Esophagus (tissue), 2 donors: ENCODE measurements around the gene KRT31. TPM values are rescaled to one million over a fixed set of nuclear protein-coding genes. Genes with fewer than 3 reads are reported as not detected.
"Not testable (repeated sequence)": the region's sequence is repeated elsewhere in the genome, so short reads cannot be mapped to it uniquely, and the experiment has no call there.

Experiments
- H3K27ac ChIP-seq, 2 donors: one replicate each; pipeline ENCODE4 v1.5.1; 2013; ENCODE audit warnings: low read depth in 2 of 2, mild to moderate bottlenecking in 2 of 2, inconsistent platforms in 1 of 2, low read length in 1 of 2, moderate library complexity in 1 of 2
- H3K27me3 ChIP-seq, 2 donors: one replicate each; pipeline ENCODE4 v1.6.1; 2013; ENCODE audit warnings: low read length in 2 of 2, control low read depth in 1 of 2, mild to moderate bottlenecking in 1 of 2; ENCODE audit not compliant: insufficient read depth in 2 of 2, control insufficient read depth in 1 of 2
- H3K36me3 ChIP-seq, 2 donors: one replicate each; pipeline ENCODE4 v1.6.1; 2013; ENCODE audit warnings: low read length in 1 of 2; ENCODE audit not compliant: control insufficient read depth in 2 of 2, insufficient read depth in 2 of 2
- H3K4me1 ChIP-seq, 2 donors: one replicate each; pipeline ENCODE4 v1.6.1; 2013; ENCODE audit warnings: low read length in 1 of 2; ENCODE audit not compliant: control insufficient read depth in 2 of 2, insufficient read depth in 2 of 2
- H3K4me3 ChIP-seq, 2 donors: one replicate each; pipeline ENCODE4 v1.5.1; 2013; ENCODE audit warnings: low read length in 2 of 2, mild to moderate bottlenecking in 2 of 2, low read depth in 1 of 2, moderate library complexity in 1 of 2
- H3K9me3 ChIP-seq, 2 donors: one replicate each; pipeline ENCODE4 v1.6.1; 2013; ENCODE audit warnings: mild to moderate bottlenecking in 2 of 2, low read depth in 1 of 2, low read length in 1 of 2, moderate library complexity in 1 of 2; ENCODE audit not compliant: control insufficient read depth in 2 of 2, insufficient read depth in 1 of 2
- WGBS, 2 donors: extraction: QIAGEN DNeasy Blood & Tissue Kit; methylation state at CpG; one replicate each; pipeline ENCODE4 v1.1.7; 2013; 5-methylcytosine and 5-hydroxymethylcytosine counted together
- polyA plus RNA-seq, 2 donors: library from polyadenylated mRNA; stranded (reverse); fragments of 200-250 nt; gene quantifications; one replicate each; pipeline ENCODE4 v1.2.3, GENCODE V29; 2013
- donor health status: healthy with polysubstance abuse.
- donor health status: Bipolar disorder and iron deficiency.

The KRT31 gene
- polyA plus RNA-seq, 2 donors, result 3.8 to 16.7 TPM

DNA sequence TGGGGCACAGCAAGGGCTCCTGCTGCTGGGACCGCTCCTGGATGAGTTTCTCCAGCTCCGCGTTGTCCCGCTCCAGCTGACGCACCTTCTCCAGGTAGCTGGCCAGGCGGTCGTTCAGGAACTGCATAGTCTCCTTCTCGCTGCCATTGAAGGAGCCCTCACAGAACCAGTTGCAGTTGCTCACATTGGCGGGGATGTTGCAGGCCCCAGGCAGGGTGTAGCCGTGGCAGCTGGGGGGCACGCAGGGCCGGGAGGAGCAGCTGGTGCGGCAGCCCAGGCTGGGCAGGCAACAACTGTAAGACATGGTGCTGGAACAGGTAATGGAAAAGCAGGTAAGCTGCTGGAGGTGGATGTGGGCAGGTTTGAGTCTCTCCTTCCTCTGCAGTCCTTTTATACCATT is 15.5 kb downstream of the KRT31 start, which contains the start of gene KRT34:
Gene KRT34 (minus strand): TSS at position 364 of the 400 bp plus-strand sequence. CDS start 60 bp downstream, at position 304.
- not testable (repeated sequence) for H3K27me3 ChIP-seq, H3K27ac ChIP-seq, H3K9me3 ChIP-seq, H3K4me1 ChIP-seq, H3K4me3 ChIP-seq, H3K36me3 ChIP-seq
- WGBS, 2 donors, result 95 to 96% methylated on average over 13 of the region's 13 CpGs

GRCh38 chr17:41380091-41380490 is 17.3 kb downstream of the KRT31 start:
- not testable (repeated sequence) for H3K27ac ChIP-seq, H3K27me3 ChIP-seq, H3K36me3 ChIP-seq, H3K4me1 ChIP-seq, H3K9me3 ChIP-seq, H3K4me3 ChIP-seq
- WGBS, 2 donors, result 84 to 90% methylated on average over 7 of the region's 7 CpGs

DNA sequence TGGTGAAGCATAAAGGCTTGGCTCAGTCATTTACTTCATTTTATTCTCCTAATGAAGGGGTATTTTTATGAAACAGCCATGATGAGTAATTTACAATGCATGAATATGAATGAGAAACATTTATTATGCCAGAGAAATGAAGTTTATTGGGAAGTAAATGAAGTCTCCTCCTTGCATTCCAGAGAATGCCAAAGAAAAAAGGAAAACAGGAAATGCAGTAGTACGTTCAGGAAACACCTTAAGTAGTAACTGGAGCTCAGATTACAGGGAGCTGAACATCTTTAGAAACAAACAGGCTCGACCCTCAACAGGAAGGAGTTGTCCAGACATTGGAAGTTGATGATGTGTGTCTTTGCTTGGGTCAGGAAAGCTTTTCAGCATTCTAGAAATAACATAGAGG is 19.9 kb downstream of the KRT31 start:
- 31 to 39% methylated on average over 2 of the region's 2 CpGs for WGBS, 2 donors
- H3K9me3 ChIP-seq, result no peaks in the 10 kb centered on the region

DNA sequence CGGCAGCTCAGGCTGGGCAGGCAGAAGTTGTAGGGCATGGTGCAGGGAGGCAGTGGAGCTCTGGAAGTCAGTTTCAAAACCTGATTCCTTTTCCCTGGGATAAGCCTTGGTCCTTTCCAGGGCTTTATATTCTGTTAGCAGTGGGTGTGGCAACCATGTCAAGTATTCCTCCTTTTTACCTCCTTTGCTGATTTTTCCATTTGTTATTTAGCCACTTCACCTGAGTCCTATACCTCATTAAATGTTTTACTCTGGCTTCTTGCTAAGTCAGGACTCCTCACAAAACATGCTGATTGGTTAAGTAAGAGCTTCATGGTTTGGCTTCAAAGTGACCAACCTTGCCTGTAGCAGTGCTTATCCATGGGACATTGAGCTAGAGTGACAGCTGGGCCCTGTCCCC is 27.7 kb downstream of the KRT31 start, which contains the start of gene KRT33B:
Gene KRT33B (minus strand): TSS at position 101 of the 400 bp plus-strand sequence. CDS start 63 bp downstream, at position 38.
- Histone ChIP-seq H3K4me3 (no peak within 1 kb of the TSS), H3K36me3 (no peaks in the 10 kb centered on the region), H3K4me1 (peaks cover 0 to 3% of the 10 kb centered on the region in 2 donors), H3K9me3 (no peaks in the 10 kb centered on the region), H3K27ac (no peak within 1 kb of the TSS), H3K27me3 (no peaks in the 10 kb centered on the region)
- 98 to 100% methylated on average over 1 of the region's 1 CpG for WGBS, 2 donors

More for the DNA sequence above, 19.9 kb downstream of the KRT31 start:
- H3K4me1 ChIP-seq, result no peaks in the 10 kb centered on the region
- no peak overlapping the region for H3K27ac ChIP-seq
- no peaks in the 10 kb centered on the region for H3K36me3 ChIP-seq
- no peaks in the 10 kb centered on the region for H3K27me3 ChIP-seq
- H3K4me3 ChIP-seq, result no peak overlapping the region

DNA sequence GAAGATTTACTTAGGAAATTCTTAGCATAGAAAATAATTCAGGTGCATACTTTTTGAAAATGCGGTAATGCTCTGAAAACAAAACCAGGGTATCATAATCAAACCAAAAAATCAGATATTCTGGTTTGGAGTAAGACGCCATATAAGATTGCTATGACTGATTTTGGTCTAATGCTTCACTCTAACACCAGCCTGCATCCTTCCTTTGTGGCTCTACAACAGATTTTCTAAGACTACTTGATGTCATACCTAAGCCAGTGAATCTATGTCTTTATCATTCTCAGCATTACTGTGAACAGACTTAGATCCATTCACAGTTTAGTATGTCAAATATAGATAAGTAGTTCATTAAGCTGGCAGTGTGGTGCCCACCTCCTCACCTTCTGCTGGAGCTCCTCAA is 28.4 kb downstream of the KRT31 start:
- Histone ChIP-seq H3K4me3 (no peak overlapping the region), H3K27me3 (no peaks in the 10 kb centered on the region), H3K27ac (no peak overlapping the region), H3K4me1 (peaks cover 0 to 3% of the 10 kb centered on the region in 2 donors), H3K36me3 (no peaks in the 10 kb centered on the region), H3K9me3 (no peaks in the 10 kb centered on the region)
- 90 to 94% methylated on average over 2 of the region's 2 CpGs for WGBS, 2 donors

DNA sequence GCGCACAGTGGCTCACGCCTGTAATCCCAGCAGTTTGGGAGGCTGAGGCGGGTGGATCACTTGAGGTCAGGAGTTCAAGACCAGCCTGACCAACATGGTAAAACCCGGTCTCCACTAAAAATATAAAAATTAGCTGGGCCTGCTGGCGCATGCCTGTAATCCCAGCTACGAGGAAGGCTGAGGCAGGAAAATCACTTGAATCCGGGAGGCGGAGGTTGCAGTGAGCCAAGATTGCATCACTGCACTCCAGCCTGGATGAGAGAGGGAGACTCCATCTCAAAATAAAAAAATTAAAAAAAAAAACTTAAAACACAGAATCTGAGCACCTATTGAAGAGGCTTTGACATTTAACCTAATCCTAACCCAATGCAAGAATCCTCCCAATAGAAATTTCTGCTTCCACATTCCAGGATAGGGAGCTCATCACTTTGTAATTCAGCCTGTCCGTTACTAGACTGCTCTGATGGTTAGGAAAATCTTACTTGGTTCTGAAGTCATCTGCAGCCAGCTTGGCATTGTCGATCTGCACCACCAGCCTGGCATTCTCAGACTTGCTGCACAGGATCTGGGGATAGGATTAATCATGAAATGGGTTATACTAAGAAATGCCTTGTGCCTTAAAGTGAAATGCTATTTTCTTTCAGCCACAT is 29.9 kb downstream of the KRT31 start:
- H3K27ac ChIP-seq, result no peak overlapping the region
- no peaks in the 10 kb centered on the region for H3K36me3 ChIP-seq
- H3K4me3 ChIP-seq, result no peak overlapping the region
- 51 to 74% methylated on average over 10 of the region's 10 CpGs for WGBS, 2 donors
- no peaks in the 10 kb centered on the region for H3K9me3 ChIP-seq
- H3K27me3 ChIP-seq, result no peaks in the 10 kb centered on the region
- H3K4me1 ChIP-seq, result peaks cover 0 to 7% of the 10 kb centered on the region in 2 donors

DNA sequence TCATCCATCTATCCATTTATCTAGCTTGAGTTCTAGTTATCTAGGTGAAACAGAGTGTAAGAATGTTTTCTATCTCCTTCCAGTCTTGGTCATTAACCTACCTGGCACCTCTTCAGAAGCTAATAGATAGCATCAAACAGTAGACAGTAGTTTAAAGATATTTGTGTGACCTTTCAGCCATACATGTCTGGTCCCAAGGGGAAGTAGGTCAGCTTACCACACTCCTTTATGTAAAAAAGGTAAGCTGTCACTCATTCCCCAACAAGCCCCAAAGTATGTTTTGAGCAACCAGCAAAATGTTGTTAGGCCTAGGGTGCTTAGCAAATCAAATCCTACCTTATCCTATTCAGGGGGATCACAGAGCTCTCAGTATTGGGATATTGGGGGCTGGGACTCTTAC is 31.3 kb downstream of the KRT31 start:
- Histone ChIP-seq H3K9me3 (no peaks in the 10 kb centered on the region), H3K27me3 (no peaks in the 10 kb centered on the region), H3K27ac (no peak overlapping the region), H3K4me1 (peaks cover 0 to 7% of the 10 kb centered on the region in 2 donors), H3K36me3 (no peaks in the 10 kb centered on the region), H3K4me3 (no peak overlapping the region)

GRCh38 chr17:41363881-41364280 is 33.5 kb downstream of the KRT31 start:
- no peaks in the 10 kb centered on the region for H3K36me3 ChIP-seq
- H3K27me3 ChIP-seq, result no peaks in the 10 kb centered on the region
- no peak overlapping the region for H3K27ac ChIP-seq
- H3K4me3 ChIP-seq, result no peak overlapping the region
- H3K4me1 ChIP-seq, result peaks cover 0 to 4% of the 10 kb centered on the region in 2 donors
- 61 to 72% methylated on average over 2 of the region's 2 CpGs for WGBS, 2 donors
- no peaks in the 10 kb centered on the region for H3K9me3 ChIP-seq

GRCh38 chr17:41360296-41360995 is 37.0 kb downstream of the KRT31 start:
- Histone ChIP-seq H3K27ac (no peak overlapping the region), H3K27me3 (no peaks in the 10 kb centered on the region), H3K36me3 (no peaks in the 10 kb centered on the region), H3K4me3 (no peak overlapping the region), H3K9me3 (no peaks in the 10 kb centered on the region), H3K4me1 (peaks cover 0 to 4% of the 10 kb centered on the region in 2 donors)
- 79 to 82% methylated on average over 5 of the region's 5 CpGs for WGBS, 2 donors

- Histone ChIP-seq H3K27me3 (no peaks in the 10 kb centered on the region), H3K9me3 (no peaks in the 10 kb centered on the region), H3K27ac (no peak overlapping the region), H3K4me1 (peaks cover 2% of the 10 kb centered on the region in 2 donors), H3K36me3 (no peaks in the 10 kb centered on the region), H3K4me3 (no peak overlapping the region)
- 76 to 85% methylated on average over 4 of the region's 4 CpGs for WGBS, 2 donors
Measured at GRCh38 chr17:41354536-41354935, 42.9 kb downstream of the KRT31 start.
